ENCODE results near the gene HDAC4.

HDAC4 gene

GRCh38 chr2:239025096-239025801 lies 375.6 kb downstream of the HDAC4 start:
- H3K27ac ChIP-seq = no peak overlapping the region
- TF ChIP-seq CTCF (IDR thresholded peaks at IDR 0.05) = no peak
- TF ChIP-seq ZFX (IDR thresholded peaks at IDR 0.05; ENCODE audit: borderline replicate concordance) = no peak

- TF ChIP-seq ZFX (IDR thresholded peaks at IDR 0.05; ENCODE audit: borderline replicate concordance) (no peak), CTCF (IDR thresholded peaks at IDR 0.05) (no peak)
- H3K27ac ChIP-seq = no peak overlapping the region
Observed at GRCh38 chr2:239024226-239024625, 376.6 kb downstream of the HDAC4 start.

- TF ChIP-seq CTCF (IDR thresholded peaks at IDR 0.05) = no peak
- no peak for TF ChIP-seq ZFX (IDR thresholded peaks at IDR 0.05; ENCODE audit: borderline replicate concordance)
- H3K27ac ChIP-seq = no peak overlapping the region
Observed at GRCh38 chr2:239022437-239023260, 378.2 kb downstream of the HDAC4 start.

- TF ChIP-seq CTCF (IDR thresholded peaks at IDR 0.05) (no peak), ZFX (IDR thresholded peaks at IDR 0.05; ENCODE audit: borderline replicate concordance) (no peak)
- no peak overlapping the region for H3K27ac ChIP-seq
Observed at GRCh38 chr2:239021651-239022436, 379.0 kb downstream of the HDAC4 start.

GRCh38 chr2:239021224-239021623 lies 379.6 kb downstream of the HDAC4 start:
- TF ChIP-seq CTCF (IDR thresholded peaks at IDR 0.05) (no peak), ZFX (IDR thresholded peaks at IDR 0.05; ENCODE audit: borderline replicate concordance) (no peak)
- H3K27ac ChIP-seq = no peak overlapping the region

- TF ChIP-seq CTCF (IDR thresholded peaks at IDR 0.05) (no peak), ZFX (IDR thresholded peaks at IDR 0.05; ENCODE audit: borderline replicate concordance) (no peak)
Observed at GRCh38 chr2:239020541-239021041, 380.2 kb downstream of the HDAC4 start.

More at GRCh38 chr2:239020541-239021041, 380.2 kb downstream of the HDAC4 start:
- no peak overlapping the region for H3K27ac ChIP-seq

All from 22Rv1 (cell line).